GM18498 (cell line): ENCODE results near the gene HMGA1.

Experiments
- ATAC-seq: cut with Tn5 transposase; IDR thresholded peaks from one replicate; pipeline ENCODE4 v1.9.1; 2021; ENCODE audit warnings: mild to moderate bottlenecking, moderate library complexity; ENCODE audit not compliant: unreplicated experiment

HMGA1 gene

DNA sequence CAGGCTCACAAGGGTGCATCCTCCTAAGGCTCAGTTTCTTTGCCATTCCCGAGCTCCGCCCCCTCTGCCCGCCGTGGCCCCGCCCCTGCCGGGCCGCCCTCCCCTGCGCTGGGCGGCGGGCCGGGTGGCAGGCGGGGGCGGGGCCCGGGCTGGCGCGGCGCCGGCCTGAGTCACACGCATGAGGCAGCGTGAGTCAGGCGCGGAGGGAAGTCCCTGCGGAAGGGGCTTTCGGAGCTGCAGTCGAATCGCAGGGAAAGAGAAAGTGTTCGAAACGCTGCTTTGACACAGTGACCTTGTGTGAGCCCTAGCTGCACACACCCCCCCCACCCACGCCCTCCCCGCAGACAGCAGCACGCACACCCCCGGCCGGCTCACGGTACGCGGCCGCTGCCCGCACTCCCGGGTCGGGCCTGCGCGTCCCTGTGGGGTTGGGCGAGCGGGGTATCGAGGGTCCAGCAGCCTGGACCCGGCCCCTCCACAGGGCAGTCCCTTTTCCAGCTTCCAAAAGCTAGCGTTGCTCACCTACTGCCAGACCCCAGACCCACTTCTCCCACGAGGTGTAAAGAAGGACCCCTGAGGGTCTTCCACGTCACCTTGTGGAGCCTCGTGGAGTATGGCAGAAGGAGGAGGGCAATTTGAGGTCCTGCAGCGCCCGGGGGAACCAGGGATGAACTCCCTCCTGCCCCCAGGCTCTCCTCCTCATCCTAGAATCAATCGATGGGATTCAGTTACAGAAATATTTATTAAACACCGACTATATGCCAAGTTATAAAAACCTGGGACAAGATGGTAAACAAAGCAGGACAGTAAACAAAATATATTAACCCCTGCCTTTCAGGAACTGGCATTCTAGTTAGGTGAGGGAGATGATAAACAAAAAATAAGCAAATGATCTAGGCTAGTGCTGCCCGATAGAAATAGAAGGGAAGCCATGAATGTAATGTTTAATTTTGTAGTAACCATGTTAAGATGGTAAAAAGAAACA, 12.4 kb upstream of the HMGA1 start:
- peak; percentile 93 for ATAC-seq

DNA sequence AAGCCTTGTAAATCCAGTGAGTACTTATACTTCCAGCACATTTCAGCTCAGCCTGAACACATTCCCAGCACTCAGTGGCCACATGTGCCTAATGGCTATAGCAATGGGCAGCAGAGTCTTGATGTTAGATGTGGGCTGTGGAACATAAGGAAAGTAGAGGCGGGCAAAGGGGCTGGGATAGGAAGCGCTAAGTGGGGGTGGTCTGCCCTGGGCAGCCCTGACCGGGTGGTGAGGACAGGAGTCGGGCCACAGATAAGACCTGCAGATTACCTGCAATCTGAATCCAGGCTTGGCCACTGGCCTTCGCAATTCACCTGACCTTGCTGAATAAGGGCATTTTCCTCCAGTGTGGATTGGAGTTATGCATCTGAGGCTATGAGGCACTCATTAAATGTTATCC, 11.1 kb upstream of the HMGA1 start:
- ATAC-seq = no peak

DNA sequence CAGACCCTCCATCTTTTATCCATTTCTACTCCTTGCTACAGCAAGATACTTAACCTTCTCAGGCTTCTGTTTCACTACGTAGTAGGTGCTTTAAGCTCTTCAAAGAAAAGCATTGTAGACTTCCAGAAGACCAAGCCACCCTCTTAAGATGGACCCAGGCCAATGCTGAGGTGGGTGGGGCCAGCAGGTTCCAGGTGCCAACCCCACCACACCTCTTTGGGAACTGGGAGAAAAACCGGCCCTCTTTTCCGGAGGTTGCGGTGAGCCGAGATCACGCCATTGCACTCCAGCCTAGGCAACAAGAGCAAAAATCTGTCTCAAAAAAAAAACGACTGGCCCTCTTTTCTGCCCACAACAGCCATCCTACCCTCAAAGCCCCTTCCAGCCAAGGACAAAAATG, 10.6 kb upstream of the HMGA1 start:
- ATAC-seq = no peak

DNA sequence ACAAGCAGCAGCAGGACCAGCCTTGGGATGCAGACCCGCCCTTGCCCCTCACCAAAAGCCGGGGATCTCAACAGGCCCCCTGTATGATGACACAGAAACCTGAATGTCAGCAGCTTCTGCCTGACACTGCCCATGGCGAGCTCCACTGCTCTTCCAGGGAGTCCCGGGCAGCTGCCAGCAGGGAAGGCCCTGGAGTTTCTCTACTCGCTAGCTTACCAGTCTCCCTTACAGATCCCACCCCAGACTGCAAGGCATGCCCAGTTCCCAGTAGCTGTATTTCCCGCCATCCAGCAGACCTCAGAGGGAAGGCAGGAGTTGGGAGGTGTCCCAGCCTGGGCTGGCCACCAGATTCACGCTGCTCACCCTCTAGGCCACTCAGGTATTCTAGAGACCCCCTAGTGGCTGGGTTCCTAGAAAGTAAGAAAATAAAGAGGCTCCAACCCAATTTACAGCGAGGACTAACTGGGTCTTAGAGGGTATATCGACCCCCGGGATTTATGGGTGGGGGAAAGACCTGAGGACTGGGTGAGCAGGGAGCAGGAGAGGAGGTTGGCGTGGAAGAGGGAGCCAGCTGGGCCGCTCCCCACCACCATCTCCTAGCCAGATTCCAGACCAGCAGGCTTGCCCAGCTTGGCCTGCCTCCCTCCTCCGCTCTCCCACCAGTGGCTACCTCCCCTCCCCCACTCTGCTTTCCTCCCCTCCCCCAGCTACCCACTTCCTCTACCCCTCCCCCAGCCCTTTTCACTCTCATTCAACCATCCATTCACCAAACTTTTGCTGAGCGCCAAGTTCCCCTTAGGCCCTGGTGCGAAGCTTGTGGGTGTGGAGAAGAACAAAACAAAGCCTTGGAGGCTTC, 9.7 kb upstream of the HMGA1 start:
- ATAC-seq = no peak

DNA sequence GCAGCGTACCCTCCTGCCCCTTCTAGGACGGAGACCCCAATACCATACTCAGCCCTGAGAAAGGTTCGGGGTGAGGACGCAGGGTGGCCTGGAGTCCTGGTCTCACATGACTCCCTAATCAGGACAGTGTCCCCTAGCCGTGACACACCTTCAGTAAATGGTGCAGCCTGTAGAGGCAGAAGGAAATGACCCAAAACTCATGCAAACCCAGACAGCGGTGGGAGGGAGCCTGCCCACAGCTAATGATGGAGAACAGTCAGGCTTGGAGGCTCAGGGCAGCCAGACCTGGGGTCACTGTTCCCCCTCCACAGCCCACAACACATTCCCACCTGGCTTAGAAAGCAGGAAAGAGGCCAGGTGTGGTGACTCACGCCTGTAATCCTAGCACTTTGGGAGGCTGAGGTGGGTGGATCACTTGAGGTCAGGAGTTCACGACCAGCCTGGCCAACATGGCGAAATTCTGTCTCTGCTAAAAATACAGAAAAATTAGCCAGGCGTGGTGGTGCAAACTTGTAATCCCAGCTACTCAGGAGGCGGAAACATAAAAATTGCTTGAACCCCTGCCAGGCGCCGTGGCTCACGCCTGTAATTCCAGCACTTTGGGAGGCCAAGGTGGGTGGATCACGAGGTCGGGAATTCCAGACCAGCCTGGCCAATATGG, 8.8 kb upstream of the HMGA1 start:
- ATAC-seq = no peak

DNA sequence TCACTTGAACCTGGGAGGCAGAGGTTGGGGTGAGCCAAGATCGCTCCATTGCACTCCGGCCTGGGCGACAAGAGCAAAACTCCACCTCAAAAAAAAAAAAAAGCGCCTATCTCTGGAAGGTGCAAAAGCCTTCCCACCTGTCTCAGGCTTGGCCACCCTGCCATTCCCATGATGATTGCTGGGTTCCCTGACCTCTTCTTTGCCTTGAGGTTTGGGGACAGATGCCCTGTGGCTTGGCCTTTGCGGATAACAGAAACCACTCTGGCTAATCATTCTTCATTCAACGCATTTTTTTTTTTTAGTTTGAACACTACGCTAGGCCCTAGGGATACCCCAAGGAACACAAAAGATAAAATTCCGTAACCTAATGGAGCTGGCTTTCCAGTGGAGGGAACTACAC, 6.8 kb upstream of the HMGA1 start:
- ATAC-seq = no peak

DNA sequence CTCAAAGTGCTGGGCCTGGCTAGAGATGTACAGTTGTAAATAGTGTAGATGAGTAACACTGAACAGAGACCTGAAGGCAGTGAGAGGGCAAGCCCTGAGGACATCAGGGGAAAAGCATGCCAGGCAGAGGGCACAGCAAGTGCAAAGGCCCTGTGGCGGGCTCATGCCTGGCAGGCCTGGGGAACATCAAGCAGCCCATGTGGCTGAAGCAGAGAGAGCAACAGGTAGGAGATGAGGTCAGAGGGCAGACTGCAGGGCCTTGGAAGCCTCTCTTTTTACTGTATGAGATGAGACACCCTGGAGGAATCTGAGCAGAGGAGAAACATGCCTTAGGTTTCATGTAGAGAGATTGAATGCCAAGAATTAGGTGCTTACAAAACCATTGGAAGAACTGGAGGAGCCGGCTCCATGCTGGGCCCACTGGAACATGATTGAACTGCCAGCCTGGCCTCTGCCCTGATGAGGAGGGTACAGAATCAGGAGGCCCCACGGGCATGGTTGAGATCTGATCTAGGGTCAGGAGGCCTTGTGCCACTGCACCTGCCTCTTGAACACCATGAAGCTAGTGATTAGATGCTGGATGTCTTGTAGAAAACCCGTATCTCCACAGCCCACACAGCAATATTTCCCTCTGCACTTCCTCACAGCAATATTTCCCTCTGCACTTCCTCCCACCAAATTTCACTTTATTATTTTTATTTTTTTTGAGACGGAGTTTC, 5.9 kb upstream of the HMGA1 start:
- no peak for ATAC-seq

DNA sequence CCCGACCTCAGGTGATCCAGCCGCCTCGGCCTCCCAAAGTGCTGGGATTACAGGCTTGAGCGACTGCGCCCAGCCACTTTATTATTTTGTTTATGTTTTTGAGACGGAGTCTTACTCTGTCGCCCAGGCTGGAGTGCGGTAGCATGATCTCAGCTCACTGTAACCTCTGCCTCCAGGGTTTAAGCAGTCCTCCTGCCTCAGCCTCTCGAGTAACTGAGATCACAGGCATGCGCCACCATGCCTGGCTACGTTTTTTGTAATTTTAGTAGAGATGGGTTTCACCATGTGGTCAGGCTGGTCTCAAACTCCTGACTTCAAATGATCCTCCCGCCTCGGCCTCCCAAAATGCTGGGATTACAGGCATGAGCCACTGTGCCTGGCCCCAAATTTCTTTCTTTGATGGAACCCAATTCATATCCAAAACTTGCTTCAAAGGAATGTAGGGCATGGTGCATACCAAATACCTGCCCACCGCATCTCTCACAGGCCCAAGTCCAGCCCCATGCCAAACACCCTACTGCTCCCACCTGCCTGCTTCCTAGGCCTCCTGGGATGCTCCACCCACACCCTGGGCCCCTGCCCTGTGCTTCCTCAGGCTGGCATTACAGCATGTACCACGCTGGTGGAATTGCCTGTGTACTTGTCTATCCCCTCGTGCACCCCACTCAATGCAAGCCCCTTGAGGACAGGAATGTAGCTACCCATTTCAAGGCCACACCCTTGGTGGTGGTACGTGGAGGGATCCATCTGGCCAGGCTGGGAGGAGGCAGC, 4.9 kb upstream of the HMGA1 start:
- no peak for ATAC-seq

DNA sequence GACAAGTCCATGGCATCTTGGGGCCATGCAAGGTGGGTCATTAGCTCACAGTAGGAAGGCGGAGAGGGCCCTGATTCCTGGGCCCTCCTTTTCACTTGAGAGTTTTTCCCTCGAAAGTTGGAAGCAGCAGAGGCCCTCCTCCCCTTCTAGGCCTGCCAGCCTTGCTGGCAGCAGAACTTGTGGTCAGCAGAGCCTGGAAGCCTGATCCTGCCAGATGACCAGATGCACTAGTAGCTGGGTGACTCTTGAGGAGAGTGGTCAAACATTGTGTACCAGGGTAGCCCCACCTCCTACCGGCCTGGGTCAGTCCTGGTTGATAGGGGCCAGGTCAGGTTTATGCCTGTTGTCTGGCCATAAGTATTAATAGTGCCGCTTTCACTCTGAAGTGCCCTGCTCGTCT, 3.8 kb upstream of the HMGA1 start:
- ATAC-seq = no peak

DNA sequence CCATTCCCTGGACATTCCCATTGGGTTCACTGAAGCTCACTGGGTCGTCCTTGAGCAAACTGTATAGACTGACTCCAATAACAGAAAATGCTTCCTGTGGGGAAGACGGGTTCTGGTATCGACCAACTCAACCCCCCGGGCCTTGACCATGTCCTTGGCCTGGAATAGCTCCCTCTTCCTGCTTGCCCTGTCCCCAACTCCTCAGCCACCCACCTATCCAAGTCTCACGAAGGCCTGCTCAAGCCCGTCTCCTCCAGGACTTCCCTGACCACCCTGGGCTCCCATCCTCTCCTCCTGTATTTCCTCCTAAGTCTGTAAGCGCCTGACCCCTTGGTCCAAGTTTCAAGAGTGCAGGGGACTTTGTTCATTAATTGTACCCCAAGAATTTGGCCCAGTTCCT, 2.8 kb upstream of the HMGA1 start:
- no peak for ATAC-seq

DNA sequence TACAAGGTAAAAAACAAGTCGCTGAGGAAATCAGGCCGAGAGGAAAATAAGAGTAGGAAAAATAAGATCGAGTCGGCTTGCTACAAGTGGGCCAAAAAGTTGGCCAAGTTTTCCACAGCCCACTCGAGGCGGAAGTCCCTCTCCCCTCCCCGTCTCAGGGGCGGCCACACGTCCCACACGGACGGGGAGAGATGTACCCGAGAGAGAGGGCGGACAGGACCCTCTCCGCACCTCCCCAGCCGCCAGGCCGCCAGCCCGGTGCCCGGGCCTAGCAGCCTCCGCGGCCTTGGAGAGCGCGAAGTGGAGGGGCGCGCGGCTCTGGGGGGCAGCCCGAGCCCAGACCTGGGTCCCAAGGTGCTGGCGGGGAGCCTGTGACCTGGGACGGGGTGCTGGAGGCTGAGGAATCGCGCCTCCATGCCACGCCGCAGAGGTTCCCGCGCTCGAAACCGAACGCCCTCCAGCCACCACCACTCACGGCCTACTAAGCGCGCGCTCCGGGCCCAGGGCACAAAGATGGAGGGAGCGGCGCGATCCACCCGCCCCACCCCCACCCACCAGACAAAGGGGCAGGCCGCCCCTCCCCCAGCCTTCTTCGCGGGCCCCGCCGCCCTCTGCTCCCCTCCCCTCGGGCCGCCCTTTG, 1.9 kb upstream of the HMGA1 start:
- ATAC-seq = no peak

DNA sequence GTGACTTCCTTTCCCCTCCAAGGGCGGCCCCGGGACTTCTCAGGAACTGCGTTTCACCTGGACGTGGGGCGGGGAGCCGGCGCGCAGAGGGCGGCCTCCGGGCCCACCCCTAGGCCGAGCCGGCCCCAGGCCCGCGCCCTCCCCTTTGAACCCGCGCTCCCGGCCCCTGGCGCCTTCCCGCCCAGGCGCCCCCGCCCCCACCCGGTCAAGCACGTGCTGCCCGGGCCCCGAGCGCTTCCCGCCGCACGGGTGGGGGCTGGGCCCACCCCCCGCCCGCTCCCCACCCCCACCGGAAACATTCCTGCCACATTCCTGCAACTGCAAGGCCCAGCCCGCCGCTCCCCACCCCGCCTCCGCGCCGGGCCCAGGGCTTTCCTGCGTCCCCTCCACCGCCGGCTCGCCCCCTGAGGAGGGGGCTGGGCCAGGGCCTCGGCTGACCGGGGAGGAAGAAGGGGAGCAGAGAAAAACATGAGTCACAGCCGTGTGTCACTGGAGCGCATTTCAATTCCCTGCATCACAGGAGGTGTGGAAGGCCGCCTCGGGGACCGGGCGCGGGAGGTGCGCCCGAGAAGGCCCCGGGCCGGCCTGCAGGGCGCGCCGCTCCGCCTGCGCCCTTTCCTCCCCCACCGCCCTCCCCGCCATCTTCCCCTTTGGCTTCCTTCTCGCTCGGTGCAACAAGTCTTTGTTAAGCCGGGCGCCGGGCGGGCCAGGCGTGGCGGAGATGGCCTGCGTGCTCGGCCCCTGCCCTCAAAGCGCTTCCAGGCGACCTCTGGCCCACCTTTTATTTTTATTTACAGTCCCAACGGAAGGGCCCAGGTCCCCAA, 1.2 kb upstream of the HMGA1 start:
- no peak for ATAC-seq

DNA sequence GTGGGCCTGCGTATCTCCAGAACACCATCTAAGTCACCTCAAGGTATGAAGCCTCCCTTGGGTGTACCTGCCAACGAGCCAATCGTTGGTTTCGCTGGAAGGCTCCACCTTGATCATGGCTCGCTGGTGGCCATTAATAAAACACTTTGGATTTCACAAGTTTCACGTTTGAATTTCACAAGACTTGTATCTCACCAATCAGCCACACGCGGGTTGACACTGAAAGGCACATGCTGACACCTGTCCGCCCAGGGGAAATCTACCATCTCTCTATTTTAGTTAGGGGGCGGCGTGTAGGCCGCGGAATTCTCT, 586 bp upstream of the HMGA1 start:
- no peak for ATAC-seq

DNA sequence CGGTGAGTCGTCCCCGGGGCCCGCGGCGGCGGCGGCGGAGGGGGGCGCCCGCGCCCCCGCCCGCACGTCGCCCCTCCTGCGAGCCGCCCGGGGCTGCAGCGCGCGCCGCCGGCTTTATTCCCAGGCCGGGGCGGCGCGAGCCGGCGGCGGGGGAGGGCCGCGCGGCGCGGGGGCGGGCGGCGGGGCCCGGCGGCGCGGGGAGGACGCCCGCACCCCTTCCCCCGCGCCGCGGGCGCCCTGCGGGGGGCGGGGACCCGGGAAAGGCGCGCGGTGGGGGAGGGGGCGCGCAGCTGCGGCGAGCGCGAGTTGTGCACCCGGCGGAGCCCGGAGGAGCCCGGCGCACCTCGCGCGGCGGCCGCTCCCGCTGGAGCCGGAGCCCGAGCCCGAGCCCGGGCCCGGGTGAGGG, 646 bp downstream of the HMGA1 start:
- peak; percentile 20 for ATAC-seq

DNA sequence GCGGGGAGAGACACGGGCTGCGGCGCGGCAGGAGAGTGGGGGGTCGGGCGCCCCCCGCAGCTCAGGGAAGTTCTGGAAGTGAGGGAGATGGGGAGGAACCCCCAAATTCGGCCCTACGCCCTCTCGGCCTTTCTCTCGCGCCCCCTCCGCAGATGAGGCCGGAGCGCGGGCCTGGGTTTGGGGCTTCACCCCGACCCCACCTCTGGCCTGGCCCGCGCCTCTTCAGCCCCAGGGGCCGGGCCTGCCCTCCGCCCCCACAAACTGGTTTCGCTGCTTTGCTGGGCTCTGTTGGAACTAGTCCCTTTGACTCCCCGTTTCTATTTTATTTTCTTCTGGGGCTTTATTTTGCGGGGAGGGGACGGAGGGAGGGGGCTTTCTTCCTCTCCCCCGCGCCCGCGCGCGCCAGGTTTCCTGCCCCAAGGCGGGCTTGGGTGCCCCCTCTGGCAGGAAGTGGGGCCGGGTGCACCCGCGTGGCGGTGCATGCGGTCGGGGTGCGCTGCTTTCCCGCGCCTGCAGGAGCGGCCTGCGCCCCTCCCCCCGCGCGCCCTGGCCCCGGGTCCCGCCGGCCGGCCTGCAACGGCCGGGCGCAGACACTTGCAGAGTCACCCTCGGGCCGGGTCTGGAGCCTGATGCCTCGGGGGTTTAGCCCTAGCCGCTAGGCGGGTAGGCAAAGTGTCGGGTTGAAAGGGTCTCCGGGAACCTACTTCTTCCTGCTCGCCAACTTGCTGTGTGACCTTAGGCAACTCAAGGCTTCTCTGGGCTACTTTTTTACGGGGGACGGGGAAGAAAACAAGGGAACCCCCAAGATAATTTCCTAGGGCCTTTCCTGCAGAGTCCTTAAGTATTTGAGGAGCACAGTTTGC, 1.3 kb downstream of the HMGA1 start:
- ATAC-seq = peak; percentile 15

DNA sequence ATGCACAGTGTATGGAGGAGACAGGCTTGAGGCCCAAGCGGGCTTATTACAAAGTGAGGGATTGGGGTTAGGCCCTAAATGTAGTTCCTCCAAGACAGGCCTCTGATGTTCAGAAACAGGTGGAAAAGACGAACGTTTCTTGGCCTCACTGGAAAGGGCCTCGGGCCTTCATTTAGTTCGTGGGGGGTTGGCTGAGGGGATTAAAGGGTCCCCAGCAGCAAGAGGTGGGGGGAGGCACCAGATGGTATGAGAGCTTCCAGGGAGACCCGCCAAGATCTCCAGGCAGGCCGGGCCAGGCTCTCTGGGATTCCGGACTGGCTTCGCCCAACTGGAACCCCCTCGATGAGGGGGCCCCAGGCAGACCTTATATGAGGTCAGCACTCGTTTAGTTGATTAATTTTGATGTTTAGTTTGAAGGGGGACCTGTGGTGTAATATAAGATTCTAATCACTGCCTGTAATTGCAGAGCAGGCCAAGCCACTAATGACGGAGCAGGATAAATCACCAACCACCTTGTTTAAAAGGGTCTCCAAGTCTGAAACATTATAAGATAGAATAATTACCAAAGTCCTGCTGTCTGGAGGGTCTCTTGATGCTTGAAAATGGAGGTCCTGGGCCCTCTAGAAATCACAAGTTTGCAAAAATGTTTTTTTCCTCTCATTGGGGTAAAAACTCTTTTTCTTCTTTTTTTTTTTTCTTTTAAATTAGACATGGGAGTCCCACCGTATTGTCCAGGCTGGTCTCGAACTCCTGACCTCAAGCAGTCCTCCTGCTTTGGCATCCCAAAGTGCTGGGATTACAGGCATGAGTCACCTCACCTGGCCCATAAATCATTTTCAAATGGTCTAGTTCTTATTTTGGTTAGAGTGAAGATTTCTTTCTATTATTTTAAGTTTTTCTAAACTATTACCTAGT, 2.2 kb downstream of the HMGA1 start:
- ATAC-seq = no peak

DNA sequence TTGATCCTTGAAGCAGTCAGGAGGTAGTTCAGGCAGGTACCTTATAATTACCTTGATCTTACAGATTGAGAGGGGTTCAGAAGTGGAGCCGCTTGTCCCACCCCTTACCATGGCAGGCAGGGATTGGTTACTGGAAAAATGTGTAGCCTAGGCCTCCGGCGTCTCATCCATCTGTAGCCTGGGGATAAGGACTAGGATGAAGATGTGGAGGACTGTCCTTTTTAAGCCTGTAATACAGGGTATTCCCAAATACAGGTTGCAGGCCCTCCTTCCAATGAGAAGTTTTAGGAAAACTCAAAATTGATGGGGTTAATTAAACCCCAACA, 2.8 kb downstream of the HMGA1 start:
- ATAC-seq = no peak
